Loucy (cell line): ENCODE results near the gene SBF2.

Experiments
- H2AFZ ChIP-seq: fragments of 200-600 bp; sonication (generic); 2 replicates; pipeline ENCODE4 v1.6.0; 2016; ENCODE audit warnings: antibody characterized with exemption, mild to moderate bottlenecking, low read length, moderate library complexity
- H3F3A ChIP-seq: fragments of 200-600 bp; 2 replicates; pipeline ENCODE4 v1.6.0; 2016; ENCODE audit warnings: antibody characterized with exemption, low read depth, mild to moderate bottlenecking
- H3K27me3 ChIP-seq: fragments of 200-600 bp; sonication (generic); 2 replicates; pipeline ENCODE4 v1.6.1; 2014; ENCODE audit warnings: low read length, mild to moderate bottlenecking; ENCODE audit not compliant: insufficient read depth, poor library complexity, severe bottlenecking
- H3K36me3 ChIP-seq: fragments of 200-600 bp; sonication (generic); 2 replicates; pipeline ENCODE4 v1.6.1; 2016; ENCODE audit warnings: low read length; ENCODE audit not compliant: insufficient read depth
- H3K4me1 ChIP-seq: fragments of 200-600 bp; sonication (generic); 2 replicates; pipeline ENCODE4 v1.5.1; 2014; ENCODE audit warnings: low read length, mild to moderate bottlenecking; ENCODE audit not compliant: insufficient read depth, poor library complexity, severe bottlenecking
- H3K4me2 ChIP-seq: fragments of 200-600 bp; sonication (generic); 2 replicates; pipeline ENCODE4 v1.6.0; 2014; ENCODE audit warnings: antibody characterized with exemption, low read length, low read depth, mild to moderate bottlenecking; ENCODE audit not compliant: poor library complexity, severe bottlenecking
- H3K4me3 ChIP-seq: fragments of 200-600 bp; sonication (generic); 2 replicates; pipeline ENCODE4 v1.5.1; 2014; ENCODE audit warnings: low read length, mild to moderate bottlenecking, mixed read lengths; ENCODE audit not compliant: poor library complexity, severe bottlenecking
- H3K79me2 ChIP-seq: fragments of 200-600 bp; sonication (generic); 2 replicates; pipeline ENCODE4 v1.6.1; 2014; ENCODE audit warnings: low read length; ENCODE audit not compliant: insufficient read depth
- H3K9ac ChIP-seq: fragments of 200-600 bp; sonication (generic); 2 replicates; pipeline ENCODE4 v1.6.0; 2014; ENCODE audit warnings: mild to moderate bottlenecking, low read depth, low read length, moderate library complexity; ENCODE audit not compliant: poor library complexity, severe bottlenecking
- H3K9me2 ChIP-seq: fragments of 200-600 bp; sonication (generic); replicated peaks from 2 replicates; pipeline ENCODE4 v1.6.1; 2016; ENCODE audit warnings: low read depth, low read length, mixed read lengths
- H3K9me3 ChIP-seq: fragments of 200-600 bp; sonication (generic); 2 replicates; pipeline ENCODE4 v1.6.1; 2014; ENCODE audit warnings: mild to moderate bottlenecking, antibody characterized with exemption, low read length, low read depth; ENCODE audit not compliant: insufficient read depth
- H4K20me1 ChIP-seq: fragments of 200-600 bp; sonication (generic); 2 replicates; pipeline ENCODE4 v1.6.0; 2014; ENCODE audit warnings: antibody characterized with exemption, low read length, mild to moderate bottlenecking; ENCODE audit not compliant: insufficient read depth, poor library complexity, severe bottlenecking
- EZH2phosphoT487 ChIP-seq: fragments of 200-600 bp; IDR thresholded peaks from 2 replicates; pipeline ENCODE4 v1.6.1; 2018; ENCODE audit warnings: antibody characterized with exemption, mild to moderate bottlenecking, moderate library complexity, borderline replicate concordance
- TF ChIP-seq, protein P1 (sequence below): fragments of 200-600 bp; sonication (generic); conservative IDR thresholded peaks from 2 replicates; pipeline ENCODE4 v1.5.1; 2014; ENCODE audit warnings: mild to moderate bottlenecking, antibody characterized with exemption, low read length

The SBF2 gene

GRCh38 chr11:10331548-10332289 lies 37.7 kb upstream of the SBF2 start:
- Histone ChIP-seq H3K27me3 (no peaks in the 10 kb centered on the region), H3K4me3 (no peak overlapping the region), H3K9ac (no peak overlapping the region), H3K4me1 (peaks cover 6% of the 10 kb centered on the region), H3K9me2 (no peaks in the 10 kb centered on the region), H3K9me3 (no peaks in the 10 kb centered on the region), H3K79me2 (no peaks in the 10 kb centered on the region), H3K36me3 (no peaks in the 10 kb centered on the region), H2AFZ (no peak overlapping the region), H3K4me2 (no peak overlapping the region), H4K20me1 (no peaks in the 10 kb centered on the region), H3F3A (no peaks in the 10 kb centered on the region)
- TF ChIP-seq, protein P1, sequence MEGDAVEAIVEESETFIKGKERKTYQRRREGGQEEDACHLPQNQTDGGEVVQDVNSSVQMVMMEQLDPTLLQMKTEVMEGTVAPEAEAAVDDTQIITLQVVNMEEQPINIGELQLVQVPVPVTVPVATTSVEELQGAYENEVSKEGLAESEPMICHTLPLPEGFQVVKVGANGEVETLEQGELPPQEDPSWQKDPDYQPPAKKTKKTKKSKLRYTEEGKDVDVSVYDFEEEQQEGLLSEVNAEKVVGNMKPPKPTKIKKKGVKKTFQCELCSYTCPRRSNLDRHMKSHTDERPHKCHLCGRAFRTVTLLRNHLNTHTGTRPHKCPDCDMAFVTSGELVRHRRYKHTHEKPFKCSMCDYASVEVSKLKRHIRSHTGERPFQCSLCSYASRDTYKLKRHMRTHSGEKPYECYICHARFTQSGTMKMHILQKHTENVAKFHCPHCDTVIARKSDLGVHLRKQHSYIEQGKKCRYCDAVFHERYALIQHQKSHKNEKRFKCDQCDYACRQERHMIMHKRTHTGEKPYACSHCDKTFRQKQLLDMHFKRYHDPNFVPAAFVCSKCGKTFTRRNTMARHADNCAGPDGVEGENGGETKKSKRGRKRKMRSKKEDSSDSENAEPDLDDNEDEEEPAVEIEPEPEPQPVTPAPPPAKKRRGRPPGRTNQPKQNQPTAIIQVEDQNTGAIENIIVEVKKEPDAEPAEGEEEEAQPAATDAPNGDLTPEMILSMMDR = no peak
- no peak for TF ChIP-seq EZH2phosphoT487

- Histone ChIP-seq H3F3A (no peaks in the 10 kb centered on the region), H3K9ac (no peak overlapping the region), H3K36me3 (no peaks in the 10 kb centered on the region), H3K79me2 (no peaks in the 10 kb centered on the region), H3K9me2 (no peaks in the 10 kb centered on the region), H3K4me1 (peaks cover 6% of the 10 kb centered on the region), H3K27me3 (no peaks in the 10 kb centered on the region), H3K9me3 (no peaks in the 10 kb centered on the region), H3K4me2 (no peak overlapping the region), H3K4me3 (no peak overlapping the region), H2AFZ (no peak overlapping the region), H4K20me1 (no peaks in the 10 kb centered on the region)
- no peak for TF ChIP-seq EZH2phosphoT487
- TF ChIP-seq, protein P1 = no peak
These were observed 35.9 kb upstream of the SBF2 start for GRCh38 chr11:10329935-10330334.

DNA sequence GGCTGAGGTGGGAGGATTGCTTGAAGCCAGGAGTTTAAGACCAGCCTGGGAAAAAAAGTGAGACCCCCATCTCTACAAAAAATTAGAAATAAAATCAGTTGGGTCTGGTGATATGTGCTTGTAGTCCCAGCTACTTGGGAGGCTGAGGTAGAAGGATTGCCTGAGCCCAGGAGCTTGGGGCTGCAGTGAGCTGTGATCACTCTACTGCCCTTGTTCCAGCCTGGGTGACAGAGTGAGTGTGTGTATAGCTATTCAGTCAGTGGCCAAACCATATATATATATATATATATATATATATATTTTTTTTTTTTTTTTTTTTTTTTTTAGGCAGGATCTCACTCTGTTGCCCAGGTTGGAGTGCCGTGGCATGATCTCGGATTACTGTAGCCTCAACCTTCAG lies 35.3 kb upstream of the SBF2 start:
- no peaks in the 10 kb centered on the region for H3K36me3 ChIP-seq
- TF ChIP-seq EZH2phosphoT487 = no peak
- TF ChIP-seq, protein P1 = no peak
- H3K9ac ChIP-seq = no peak overlapping the region
- no peak overlapping the region for H3K4me2 ChIP-seq
- H4K20me1 ChIP-seq = no peaks in the 10 kb centered on the region
- no peaks in the 10 kb centered on the region for H3K9me3 ChIP-seq
- H3K4me3 ChIP-seq = no peak overlapping the region
- H3K9me2 ChIP-seq = no peaks in the 10 kb centered on the region
- H3K27me3 ChIP-seq = no peaks in the 10 kb centered on the region
- H3K4me1 ChIP-seq = peaks cover 6% of the 10 kb centered on the region
- no peaks in the 10 kb centered on the region for H3F3A ChIP-seq
- no peak overlapping the region for H2AFZ ChIP-seq
- H3K79me2 ChIP-seq = no peaks in the 10 kb centered on the region
